Adipose tissue (tissue), 3 donors: ENCODE data around the gene ATP9A. TPM values are rescaled to one million over a fixed set of nuclear protein-coding genes. Genes with fewer than 3 reads are reported as not detected.
"Not testable (repeated sequence)": the region's sequence is repeated elsewhere in the genome, so short reads cannot be mapped to it uniquely, and the experiment has no call there.

Experiments used
- H3K27ac ChIP-seq: one replicate; pipeline ENCODE4 v1.5.1; 2013; ENCODE audit warnings: low read depth, low read length
- WGBS, 3 donors: extraction: QIAGEN DNeasy Blood & Tissue Kit; methylation state at CpG; one replicate each; pipeline ENCODE4 v1.1.7; 2013; 5-methylcytosine and 5-hydroxymethylcytosine counted together
- polyA plus RNA-seq, 3 donors: library from polyadenylated mRNA; stranded (reverse); fragments of 200-250 nt; gene quantifications; one replicate each; pipeline ENCODE4 v1.2.3, GENCODE V29; 2013
- donor health status: healthy with polysubstance abuse.
- donor health status: Bipolar disorder and iron deficiency.
- donor health status: healthy.

ATP9A gene
- polyA plus RNA-seq, 3 donors: 10.1 to 38.0 (median 10.4) TPM

- no peak overlapping the region for H3K27ac ChIP-seq
- WGBS, 3 donors: 83 to 91% (median 88%) methylated on average over 8 of the region's 8 CpGs
Measured at GRCh38 chr20:51584116-51584515, 184.1 kb downstream of the ATP9A start.

- no peak overlapping the region for H3K27ac ChIP-seq
- WGBS, 3 donors: 90 to 95% (median 95%) methylated on average over 14 of the region's 14 CpGs
Measured at GRCh38 chr20:51583499-51583898, 184.7 kb downstream of the ATP9A start.

GRCh38 chr20:51583073-51583472 lies 185.1 kb downstream of the ATP9A start:
- WGBS, 3 donors: 63 to 94% (median 85%) methylated on average over 13 of the region's 13 CpGs

GRCh38 chr20:51581571-51581970 lies 186.6 kb downstream of the ATP9A start:
- H3K27ac ChIP-seq: no peak overlapping the region

More at GRCh38 chr20:51583073-51583472, 185.1 kb downstream of the ATP9A start:
- H3K27ac ChIP-seq: no peak overlapping the region

GRCh38 chr20:51579137-51579536 lies 189.1 kb downstream of the ATP9A start:
- 74 to 76% (median 75%) methylated on average over 8 of the region's 8 CpGs for WGBS, 3 donors
- H3K27ac ChIP-seq: no peak overlapping the region

GRCh38 chr20:51578145-51578459 lies 190.1 kb downstream of the ATP9A start:
- no peak overlapping the region for H3K27ac ChIP-seq
- WGBS, 3 donors: 87 to 89% (median 87%) methylated on average over 2 of the region's 2 CpGs

- H3K27ac ChIP-seq: no peak overlapping the region
- 92 to 95% (median 92%) methylated on average over 11 of the region's 11 CpGs for WGBS, 3 donors
Measured at GRCh38 chr20:51577432-51578144, 190.6 kb downstream of the ATP9A start.

- H3K27ac ChIP-seq: no peak overlapping the region
- 85 to 93% (median 89%) methylated on average over 3 of the region's 3 CpGs for WGBS, 3 donors
Measured at GRCh38 chr20:51575486-51575885, 192.7 kb downstream of the ATP9A start.

GRCh38 chr20:51574248-51575033 lies 193.7 kb downstream of the ATP9A start:
- WGBS, 3 donors: 90 to 98% (median 93%) methylated on average over 6 of the region's 6 CpGs
- H3K27ac ChIP-seq: no peak overlapping the region

- WGBS, 3 donors: 68 to 71% (median 69%) methylated on average over 8 of the region's 8 CpGs
- no peak overlapping the region for H3K27ac ChIP-seq
Measured at GRCh38 chr20:51573576-51574243, 194.5 kb downstream of the ATP9A start.

GRCh38 chr20:51571460-51571794 lies 196.8 kb downstream of the ATP9A start:
- 77 to 96% (median 81%) methylated on average over 4 of the region's 4 CpGs for WGBS, 3 donors
- no peak overlapping the region for H3K27ac ChIP-seq

- 39 to 56% (median 47%) methylated on average over 16 of the region's 16 CpGs for WGBS, 3 donors
- H3K27ac ChIP-seq: no peak overlapping the region
Measured at GRCh38 chr20:51570739-51571459, 197.3 kb downstream of the ATP9A start.

GRCh38 chr20:51569815-51570738 lies 198.1 kb downstream of the ATP9A start:
- 75 to 82% (median 80%) methylated on average over 25 of the region's 25 CpGs for WGBS, 3 donors
- H3K27ac ChIP-seq: no peak overlapping the region

- H3K27ac ChIP-seq: not testable (repeated sequence)
- 76 to 86% (median 82%) methylated on average over 3 of the region's 3 CpGs for WGBS, 3 donors
Measured at GRCh38 chr20:51568533-51568932, 199.7 kb downstream of the ATP9A start.

- H3K27ac ChIP-seq: no peak overlapping the region
- 87 to 90% (median 88%) methylated on average over 5 of the region's 5 CpGs for WGBS, 3 donors
Measured at GRCh38 chr20:51567622-51568021, 200.6 kb downstream of the ATP9A start.

GRCh38 chr20:51566594-51566993 lies 201.6 kb downstream of the ATP9A start:
- 78 to 93% (median 91%) methylated on average over 4 of the region's 4 CpGs for WGBS, 3 donors
- H3K27ac ChIP-seq: no peak overlapping the region

- H3K27ac ChIP-seq: no peak overlapping the region
- 44 to 68% (median 47%) methylated on average over 14 of the region's 14 CpGs for WGBS, 3 donors
Measured at GRCh38 chr20:51565298-51566144, 202.7 kb downstream of the ATP9A start.
